KMS-11 (cell line): Measurements from ENCODE around the gene TLK2.

Experiments used
- H2AFZ ChIP-seq: fragments of 200-600 bp; sonication (generic); 2 replicates; pipeline ENCODE4 v1.6.1; 2016; ENCODE audit warnings: antibody characterized with exemption, mixed run types, low read depth
- H3K27ac ChIP-seq: fragments of 200-600 bp; sonication (generic); 2 replicates; pipeline ENCODE4 v1.6.1; 2016; ENCODE audit warnings: mild to moderate bottlenecking, mixed run types
- H3K27me3 ChIP-seq: fragments of 200-600 bp; sonication (generic); 2 replicates; pipeline ENCODE4 v1.6.1; 2017; ENCODE audit warnings: mild to moderate bottlenecking, low read depth, mixed run types, moderate library complexity; ENCODE audit not compliant: insufficient read depth
- H3K36me3 ChIP-seq: fragments of 200-600 bp; sonication (generic); 2 replicates; pipeline ENCODE4 v1.6.1; 2017; ENCODE audit warnings: mild to moderate bottlenecking, mixed run types; ENCODE audit not compliant: insufficient read depth
- H3K4me1 ChIP-seq: fragments of 200-600 bp; sonication (generic); 2 replicates; pipeline ENCODE4 v1.6.1; 2016; ENCODE audit warnings: mild to moderate bottlenecking, low read depth, mixed run types; ENCODE audit not compliant: poor library complexity, severe bottlenecking
- H3K4me2 ChIP-seq: fragments of 200-600 bp; sonication (generic); 2 replicates; pipeline ENCODE4 v1.7.0; 2016; ENCODE audit warnings: mild to moderate bottlenecking, mixed run types
- H3K4me3 ChIP-seq: fragments of 200-600 bp; sonication (generic); IDR thresholded peaks from 2 replicates; pipeline ENCODE4 v1.6.1; 2017; ENCODE audit warnings: low read depth, low read length, mixed read lengths; ENCODE audit not compliant: insufficient read depth
- H3K79me2 ChIP-seq: fragments of 200-600 bp; sonication (generic); 2 replicates; pipeline ENCODE4 v1.6.1; 2016; ENCODE audit warnings: low read depth, mixed run types; ENCODE audit not compliant: insufficient read depth
- H3K9ac ChIP-seq: fragments of 200-600 bp; sonication (generic); 2 replicates; pipeline ENCODE4 v1.6.1; 2016; ENCODE audit warnings: mild to moderate bottlenecking, mixed run types
- H4K20me1 ChIP-seq: fragments of 200-600 bp; sonication (generic); 2 replicates; pipeline ENCODE4 v1.6.1; 2016; ENCODE audit warnings: mild to moderate bottlenecking, mixed run types; ENCODE audit not compliant: insufficient read depth
- CTCF ChIP-seq: fragments of 200-600 bp; sonication (generic); conservative IDR thresholded peaks from 2 replicates; pipeline ENCODE4 v1.6.1; 2017; ENCODE audit warnings: low read depth, mild to moderate bottlenecking, antibody characterized with exemption, low read length, moderate library complexity, mixed read lengths

Gene TLK2

GRCh38 chr17:62643496-62643895 is 164.9 kb downstream of the TLK2 start:
- no peak overlapping the region for H3K4me3 ChIP-seq
- H3K4me2 ChIP-seq: peak overlapping the region; percentile 18; the same call in 1 of the 2 replicates
- no peaks in the 10 kb centered on the region for H3K27me3 ChIP-seq
- H2AFZ ChIP-seq: peak overlapping the region; percentile 35
- H3K36me3 ChIP-seq: no peaks in the 10 kb centered on the region
- peaks cover 15% of the 10 kb centered on the region for H3K4me1 ChIP-seq
- H4K20me1 ChIP-seq: no peaks in the 10 kb centered on the region
- peak overlapping the region; percentile 14; the same call in 1 of the 2 replicates for H3K9ac ChIP-seq
- no peak for TF ChIP-seq CTCF
- no peaks in the 10 kb centered on the region for H3K79me2 ChIP-seq
- H3K27ac ChIP-seq: peak overlapping the region; percentile 42

GRCh38 chr17:62644487-62645173 is 166.0 kb downstream of the TLK2 start:
- Histone ChIP-seq H4K20me1 (no peaks in the 10 kb centered on the region), H3K79me2 (no peaks in the 10 kb centered on the region)

GRCh38 chr17:62648251-62648955 is 169.8 kb downstream of the TLK2 start:
- Histone ChIP-seq H3K27ac (no peak overlapping the region), H3K36me3 (no peaks in the 10 kb centered on the region)

More at GRCh38 chr17:62644487-62645173, 166.0 kb downstream of the TLK2 start:
- H3K27ac ChIP-seq: no peak overlapping the region
- H3K4me2 ChIP-seq: no peak overlapping the region
- H3K4me1 ChIP-seq: peaks cover 15% of the 10 kb centered on the region
- H3K27me3 ChIP-seq: no peaks in the 10 kb centered on the region
- no peaks in the 10 kb centered on the region for H3K36me3 ChIP-seq
- H2AFZ ChIP-seq: no peak overlapping the region
- no peak overlapping the region for H3K9ac ChIP-seq
- no peak for TF ChIP-seq CTCF
- no peak overlapping the region for H3K4me3 ChIP-seq

GRCh38 chr17:62648956-62649294 is 170.3 kb downstream of the TLK2 start:
- no peaks in the 10 kb centered on the region for H4K20me1 ChIP-seq
- H3K36me3 ChIP-seq: no peaks in the 10 kb centered on the region
- no peak overlapping the region for H3K9ac ChIP-seq
- H3K27ac ChIP-seq: no peak overlapping the region
- H2AFZ ChIP-seq: no peak overlapping the region
- H3K4me3 ChIP-seq: no peak overlapping the region
- no peak for TF ChIP-seq CTCF
- peaks cover 23% of the 10 kb centered on the region for H3K4me1 ChIP-seq
- no peak overlapping the region for H3K4me2 ChIP-seq
- H3K27me3 ChIP-seq: no peaks in the 10 kb centered on the region
- H3K79me2 ChIP-seq: no peaks in the 10 kb centered on the region

More at GRCh38 chr17:62648251-62648955, 169.8 kb downstream of the TLK2 start:
- Histone ChIP-seq H3K4me3 (no peak overlapping the region), H3K9ac (no peak overlapping the region), H4K20me1 (no peaks in the 10 kb centered on the region), H3K4me2 (no peak overlapping the region), H3K27me3 (no peaks in the 10 kb centered on the region), H3K79me2 (no peaks in the 10 kb centered on the region), H3K4me1 (peaks cover 22% of the 10 kb centered on the region), H2AFZ (no peak overlapping the region)
- no peak for TF ChIP-seq CTCF
